ENCODE results near the gene C11orf68.

GRCh38 chr11:65916391-65916790, 2.5 kb downstream of the C11orf68 start:
- TF ChIP-seq CTCF (IDR thresholded peaks at IDR 0.05 in 4 of 5, conservative IDR thresholded peaks at IDR 0.05 in 1 of 5) (no peak), POLR2A (IDR thresholded peaks at IDR 0.05) (no peak)
